Measurements from ENCODE around the gene DCUN1D1.
A peak's percentile ranks its signal among the peaks of the same experiment; 100 is the strongest.

DCUN1D1 gene

DNA sequence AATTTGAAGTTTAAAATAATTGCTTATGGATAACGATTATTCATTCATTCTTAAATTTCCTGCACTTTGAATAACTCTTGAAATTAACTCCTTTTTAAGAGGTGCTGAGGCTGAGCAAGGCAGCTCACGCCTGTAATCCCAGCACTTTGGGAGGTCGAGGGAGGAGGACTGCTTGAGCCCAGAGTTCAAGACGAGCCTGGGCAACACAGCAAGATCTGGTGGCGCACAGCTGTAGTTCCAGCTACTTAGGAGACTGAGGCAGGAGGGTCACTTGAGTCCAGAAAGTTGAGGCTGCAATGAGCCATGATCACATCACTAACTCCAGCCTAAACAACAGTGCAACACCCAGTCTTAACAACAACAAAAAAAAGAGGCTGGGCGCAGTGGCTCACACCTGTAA is 8.0 kb downstream of the DCUN1D1 start:
- no peak for DNase-seq (ENCODE audit: low spot score)
- no peak for FAIRE-seq

GRCh38 chr3:182971637-182972036 is 8.7 kb downstream of the DCUN1D1 start:
- no peak for FAIRE-seq
- DNase-seq (ENCODE audit: low spot score): no peak

DNA sequence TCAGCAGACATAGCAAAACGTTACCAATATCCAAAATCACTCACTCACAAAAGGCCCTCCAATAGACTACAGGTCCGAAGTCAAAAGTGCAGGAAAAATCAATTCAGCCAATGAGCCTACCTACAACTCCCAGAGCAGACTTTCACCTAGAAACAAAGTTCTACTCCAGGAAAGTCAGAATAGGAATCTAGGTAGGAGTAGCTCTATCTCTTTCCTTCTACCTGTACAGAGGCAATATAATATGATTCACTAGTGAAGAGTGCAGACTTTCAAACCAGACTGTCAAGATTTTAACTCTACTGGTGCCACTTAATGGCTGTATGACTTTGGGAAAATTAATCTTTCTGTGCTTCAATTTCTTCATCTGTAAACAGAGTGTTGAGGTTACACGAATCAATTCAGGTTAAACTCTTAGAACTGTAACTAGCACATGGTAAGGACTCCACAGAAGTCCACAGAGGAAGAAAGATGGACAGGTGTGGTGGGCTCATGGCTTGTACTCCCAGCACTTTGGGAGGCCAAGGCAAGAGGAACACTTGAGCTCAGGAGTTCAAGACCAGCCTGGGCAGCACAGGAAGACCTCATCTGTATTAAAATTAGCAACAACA is 9.4 kb downstream of the DCUN1D1 start:
- FAIRE-seq (no peak), DNase-seq (ENCODE audit: low spot score) (no peak)

DNA sequence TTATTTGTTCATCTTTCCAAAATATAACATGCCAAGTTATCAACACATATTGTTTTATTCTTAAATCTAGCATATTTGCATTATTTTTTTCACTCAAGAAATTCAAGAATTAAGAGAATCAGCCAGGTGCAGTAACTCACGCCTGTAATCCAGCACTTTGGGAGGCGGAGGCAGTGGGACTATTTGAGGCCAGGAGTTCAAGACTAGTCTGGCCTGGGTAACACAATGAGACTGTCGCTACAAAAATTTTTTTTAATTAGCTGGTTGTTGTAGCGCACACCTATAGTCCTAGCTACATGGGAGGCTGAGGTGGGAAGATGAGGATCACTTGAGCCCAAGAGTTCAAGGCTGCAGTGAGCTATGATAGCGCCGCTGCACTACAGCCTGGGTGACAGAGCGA is 10.5 kb downstream of the DCUN1D1 start:
- FAIRE-seq (no peak), DNase-seq (ENCODE audit: low spot score) (no peak)

DNA sequence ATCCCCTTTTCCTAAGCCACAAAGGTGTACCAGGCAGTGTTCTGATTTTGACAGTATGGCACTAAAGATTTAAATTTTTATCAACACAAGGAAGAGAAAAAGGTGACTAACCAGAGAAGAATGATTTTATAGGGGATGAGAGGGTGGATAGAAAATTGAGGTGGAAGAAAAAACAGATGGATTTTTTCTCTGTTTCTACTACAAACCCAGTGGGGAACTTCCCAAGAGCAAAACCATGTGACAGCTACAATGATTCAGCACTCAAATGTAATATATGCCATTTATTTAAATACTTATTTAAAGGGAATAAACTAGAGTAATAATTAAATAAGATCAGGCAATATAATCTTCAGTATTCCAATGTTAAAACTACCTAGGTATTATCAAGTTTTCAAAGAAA is 11.1 kb downstream of the DCUN1D1 start:
- FAIRE-seq (peak; percentile 66), DNase-seq (ENCODE audit: low spot score) (peak; percentile 29)

- FAIRE-seq (no peak), DNase-seq (ENCODE audit: low spot score) (no peak)
These were observed 12.8 kb downstream of the DCUN1D1 start for GRCh38 chr3:182967218-182968204.

- DNase-seq (ENCODE audit: low spot score): no peak
- no peak for FAIRE-seq
These were observed 14.4 kb downstream of the DCUN1D1 start for GRCh38 chr3:182965861-182966366.

DNA sequence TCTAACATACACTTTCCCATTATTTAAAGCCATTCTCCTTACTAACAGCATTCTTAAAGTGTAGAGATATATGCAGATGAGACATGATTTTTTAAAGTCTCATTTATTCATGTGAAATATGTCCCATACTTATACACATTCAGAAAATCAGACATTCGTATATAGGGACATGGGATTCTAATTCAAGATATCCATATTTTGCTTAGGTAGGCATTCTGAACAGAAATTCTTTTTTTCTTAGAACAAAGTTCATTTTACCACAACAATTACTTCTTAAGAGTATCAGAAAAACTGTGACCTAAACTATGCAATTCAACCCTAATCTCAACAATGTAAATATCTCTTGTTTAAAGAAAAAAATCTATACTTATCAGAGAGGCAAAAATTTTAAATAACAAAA is 16.2 kb downstream of the DCUN1D1 start:
- no peak for FAIRE-seq

DNA sequence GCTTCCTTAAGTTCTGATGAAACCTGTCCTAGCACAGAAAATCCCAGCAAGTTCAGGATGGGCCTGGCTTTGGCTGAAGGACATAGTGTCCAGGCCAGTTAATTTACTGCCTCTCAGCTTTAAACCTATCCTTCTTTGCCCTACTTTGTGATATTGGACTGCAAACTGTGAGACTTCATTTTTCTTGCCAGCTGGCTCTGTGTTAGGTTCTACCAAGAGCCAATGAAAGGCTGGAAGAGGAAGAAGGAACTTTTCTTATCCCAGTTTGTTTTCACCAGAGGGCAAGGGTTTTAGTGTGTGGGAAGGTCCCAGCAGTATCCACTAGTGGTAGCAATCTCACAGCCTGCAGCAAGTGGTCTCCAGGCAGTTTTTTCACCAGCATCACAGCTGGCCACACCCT is 18.2 kb downstream of the DCUN1D1 start:
- FAIRE-seq: no peak
- no peak for DNase-seq (ENCODE audit: low spot score)

More for the DNA sequence above, 16.2 kb downstream of the DCUN1D1 start:
- DNase-seq (ENCODE audit: low spot score): no peak

- FAIRE-seq: no peak
- no peak for DNase-seq (ENCODE audit: low spot score)
These were observed 20.6 kb downstream of the DCUN1D1 start for GRCh38 chr3:182959474-182960350.

- DNase-seq (ENCODE audit: low spot score) (no peak), FAIRE-seq (no peak)
These were observed 22.6 kb downstream of the DCUN1D1 start for GRCh38 chr3:182957676-182958266.

DNA sequence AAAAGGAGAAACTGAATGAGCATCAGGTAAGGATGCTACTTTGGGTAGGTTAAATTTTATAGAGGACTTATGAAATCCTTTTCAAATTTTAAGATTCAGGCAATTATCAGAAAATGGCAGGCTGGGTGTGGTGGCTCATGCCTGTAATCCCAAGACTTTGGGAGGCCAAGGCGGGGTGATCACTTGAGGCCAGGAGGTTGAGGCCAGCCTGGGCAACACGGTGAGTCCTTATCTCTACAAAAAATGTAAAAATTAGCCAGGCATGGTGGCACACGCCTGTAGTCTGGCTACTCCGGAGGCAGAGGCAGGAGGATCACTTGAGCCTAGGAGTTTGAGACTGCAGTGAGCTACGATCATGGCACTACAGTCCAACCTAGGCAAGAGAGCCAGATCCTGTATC is 23.1 kb downstream of the DCUN1D1 start:
- FAIRE-seq (no peak), DNase-seq (ENCODE audit: low spot score) (no peak)

- peak; percentile 42 for FAIRE-seq
These were observed 25.6 kb downstream of the DCUN1D1 start for GRCh38 chr3:182954553-182955235.

DNA sequence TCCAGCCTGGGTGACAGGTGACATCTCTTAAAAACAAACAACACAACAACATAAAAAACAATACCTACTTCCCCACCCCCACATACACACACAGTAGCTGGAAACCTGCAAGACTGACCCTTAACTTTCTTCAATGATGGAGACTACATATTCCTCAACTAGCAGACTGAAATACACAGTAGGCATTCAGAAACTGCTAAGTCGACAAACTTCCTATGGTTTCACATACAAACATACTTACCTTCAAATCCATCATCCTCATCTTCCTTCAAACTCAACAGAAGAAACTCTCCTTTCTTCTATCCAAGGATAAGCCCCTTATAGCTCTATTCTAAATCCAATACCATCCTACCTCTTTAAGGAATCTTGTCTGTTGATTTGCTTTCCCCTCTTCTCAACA is 30.6 kb downstream of the DCUN1D1 start:
- no peak for FAIRE-seq
- no peak for DNase-seq (ENCODE audit: low spot score)

More at GRCh38 chr3:182954553-182955235, 25.6 kb downstream of the DCUN1D1 start:
- no peak for DNase-seq (ENCODE audit: low spot score)

GRCh38 chr3:182948305-182948704 is 32.0 kb downstream of the DCUN1D1 start:
- DNase-seq (ENCODE audit: low spot score) (no peak), FAIRE-seq (no peak)

- DNase-seq (ENCODE audit: low spot score) (no peak), FAIRE-seq (no peak)
These were observed 32.5 kb downstream of the DCUN1D1 start for GRCh38 chr3:182947888-182948287.

GRCh38 chr3:182941719-182942118 is 38.6 kb downstream of the DCUN1D1 start:
- DNase-seq (ENCODE audit: low spot score) (no peak), FAIRE-seq (no peak)

DNA sequence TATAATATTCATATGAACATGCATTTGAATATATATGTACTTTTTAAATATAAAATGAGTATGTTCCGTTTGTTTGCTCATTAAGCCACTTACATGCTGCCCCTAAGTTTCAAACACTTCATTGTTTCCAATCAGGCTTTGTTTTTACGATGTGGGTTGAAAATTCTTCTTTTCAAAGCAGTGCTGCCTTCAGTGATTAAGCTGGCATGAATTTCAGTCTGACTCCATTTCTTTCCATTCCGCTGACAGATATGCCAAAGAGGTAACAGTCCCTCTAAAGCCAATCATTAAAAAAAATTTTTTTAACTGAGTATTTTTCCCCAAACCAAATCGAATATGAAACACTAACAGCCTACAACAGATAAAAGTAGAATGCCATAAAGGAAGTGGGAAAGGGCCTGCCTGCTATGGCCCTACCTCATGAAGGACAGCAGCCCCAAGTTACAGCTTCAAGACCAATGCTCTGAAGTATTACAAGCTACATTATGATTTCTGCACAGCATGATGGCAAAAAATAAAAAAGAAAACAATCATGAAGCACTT is 40.0 kb downstream of the DCUN1D1 start:
- DNase-seq (ENCODE audit: low spot score): no peak
- FAIRE-seq: no peak

GRCh38 chr3:182937293-182938051 is 42.9 kb downstream of the DCUN1D1 start:
- no peak for DNase-seq (ENCODE audit: low spot score)
- FAIRE-seq: no peak
